Peyer's patch (tissue), 4 donors: ENCODE measurements around the gene VPS26A.

Experiments
- POLR2A ChIP-seq, 2 donors: fragments of 450-650 bp; IDR thresholded peaks; one replicate each; pipeline ENCODE4 v1.5.1; 2017; ENCODE audit warnings: antibody characterized with exemption in 2 of 2, mild to moderate bottlenecking in 2 of 2, moderate library complexity in 2 of 2
- TF ChIP-seq, protein P1 (sequence below), 6 experiments: fragments of 450-650 bp in 4 of 6; fragments of 200-600 bp in 2 of 6; sonication (generic) in 1 of 6; IDR thresholded peaks; one replicate each; pipeline ENCODE4 v1.5.1; 2017 to 2019; ENCODE audit warnings: antibody characterized with exemption in 6 of 6, mild to moderate bottlenecking in 3 of 6, moderate library complexity in 1 of 6

DNA sequence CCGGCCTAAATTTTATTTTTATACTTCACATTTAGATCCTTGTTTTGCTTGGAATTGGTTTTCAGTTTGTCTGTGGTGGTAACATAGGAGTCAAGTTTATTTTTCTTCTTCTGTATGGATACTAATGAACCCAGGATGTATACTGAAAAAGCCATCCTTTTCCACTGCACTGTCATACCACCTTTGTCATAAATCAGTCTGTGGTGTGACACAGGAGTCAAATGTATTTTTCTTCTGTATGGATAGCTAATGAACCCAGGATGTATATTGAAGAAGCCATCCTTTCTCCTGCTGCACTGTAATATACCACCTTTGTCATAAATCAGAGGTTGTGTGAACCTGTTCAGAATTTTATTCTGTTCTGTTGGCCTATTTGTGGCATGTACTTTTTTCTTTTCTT, 21.4 kb downstream of the VPS26A start:
- TF ChIP-seq POLR2A (IDR thresholded peaks at IDR 0.05), result no peak
- TF ChIP-seq, protein P1, sequence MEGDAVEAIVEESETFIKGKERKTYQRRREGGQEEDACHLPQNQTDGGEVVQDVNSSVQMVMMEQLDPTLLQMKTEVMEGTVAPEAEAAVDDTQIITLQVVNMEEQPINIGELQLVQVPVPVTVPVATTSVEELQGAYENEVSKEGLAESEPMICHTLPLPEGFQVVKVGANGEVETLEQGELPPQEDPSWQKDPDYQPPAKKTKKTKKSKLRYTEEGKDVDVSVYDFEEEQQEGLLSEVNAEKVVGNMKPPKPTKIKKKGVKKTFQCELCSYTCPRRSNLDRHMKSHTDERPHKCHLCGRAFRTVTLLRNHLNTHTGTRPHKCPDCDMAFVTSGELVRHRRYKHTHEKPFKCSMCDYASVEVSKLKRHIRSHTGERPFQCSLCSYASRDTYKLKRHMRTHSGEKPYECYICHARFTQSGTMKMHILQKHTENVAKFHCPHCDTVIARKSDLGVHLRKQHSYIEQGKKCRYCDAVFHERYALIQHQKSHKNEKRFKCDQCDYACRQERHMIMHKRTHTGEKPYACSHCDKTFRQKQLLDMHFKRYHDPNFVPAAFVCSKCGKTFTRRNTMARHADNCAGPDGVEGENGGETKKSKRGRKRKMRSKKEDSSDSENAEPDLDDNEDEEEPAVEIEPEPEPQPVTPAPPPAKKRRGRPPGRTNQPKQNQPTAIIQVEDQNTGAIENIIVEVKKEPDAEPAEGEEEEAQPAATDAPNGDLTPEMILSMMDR (IDR thresholded peaks at IDR 0.05), result no peak
